CD4-positive, alpha-beta T cell (primary cell): Measurements from ENCODE around the gene KCTD20. TPM values are rescaled to one million over a fixed set of nuclear protein-coding genes. Genes with fewer than 3 reads are reported as not detected.
"Not testable (repeated sequence)": the region's sequence is repeated elsewhere in the genome, so short reads cannot be mapped to it uniquely, and the experiment has no call there.

Experiments
- ATAC-seq: fragments of 200-7000 bp; cut with Tn5 transposase; one replicate; pipeline ENCODE4 v1.10.0; 2022; ENCODE audit warnings: mild to moderate bottlenecking; ENCODE audit not compliant: poor library complexity
- CTCF ChIA-PET: fragments of 350-600 bp; sonication (Branson Sonifier 250); formaldehyde crosslinking; loops from one replicate; lab custom pipeline; 2021; ENCODE audit warnings: antibody characterized with exemption, inconsistent platforms; lab: Charles Lee
- POLR2A ChIA-PET: fragments of 350-600 bp; sonication (Branson Sonifier 250); formaldehyde crosslinking; loops from one replicate; lab custom pipeline; 2021; ENCODE audit warnings: antibody characterized with exemption, inconsistent platforms; lab: Charles Lee
- DNase-seq, 14 experiments: peaks; one replicate each; pipeline ENCODE4 v3.0.0-alpha.2; 2013 to 2020; ENCODE audit warnings: mixed read lengths in 2 of 14
- H3K27ac ChIP-seq, 2 donors: one replicate each; pipeline versions ENCODE4 v1.5.1 to v1.7.0; 2013; ENCODE audit warnings: low read length in 2 of 2, low read depth in 1 of 2, mild to moderate bottlenecking in 1 of 2
- H3K27me3 ChIP-seq, 2 experiments: 1 replicate in 1 of 2; 2 replicates in 1 of 2; pipeline versions ENCODE4 v1.6.1 to v1.7.0; 2013; ENCODE audit warnings: low read length in 2 of 2, control low read depth in 1 of 2, mild to moderate bottlenecking in 1 of 2, moderate library complexity in 1 of 2; ENCODE audit not compliant: insufficient read depth in 2 of 2, control insufficient read depth in 1 of 2
- H3K36me3 ChIP-seq: one replicate; pipeline ENCODE4 v1.6.1; 2013; ENCODE audit warnings: low read length, control low read depth; ENCODE audit not compliant: insufficient read depth
- H3K4me1 ChIP-seq: one replicate; pipeline ENCODE4 v1.6.1; 2013; ENCODE audit warnings: low read length, control low read depth; ENCODE audit not compliant: insufficient read depth
- H3K4me3 ChIP-seq: one replicate; pipeline ENCODE4 v1.5.1; 2013; ENCODE audit warnings: mild to moderate bottlenecking, low read length, moderate library complexity
- H3K9me3 ChIP-seq, 2 experiments: 1 replicate in 1 of 2; 2 replicates in 1 of 2; pipeline versions ENCODE4 v1.6.1 to v1.7.0; 2013; ENCODE audit warnings: low read length in 2 of 2, mild to moderate bottlenecking in 2 of 2, control low read depth in 1 of 2, moderate library complexity in 1 of 2; ENCODE audit not compliant: control insufficient read depth in 1 of 2, insufficient read depth in 1 of 2
- H3K27ac Mint-ChIP-seq: one replicate; pipeline ENCODE4 v1.8.0; 2020; ENCODE audit warnings: mixed read lengths
- H3K27me3 Mint-ChIP-seq: one replicate; pipeline ENCODE4 v1.8.0; 2021; ENCODE audit warnings: mixed read lengths
- H3K36me3 Mint-ChIP-seq: one replicate; pipeline ENCODE4 v1.8.0; 2021; ENCODE audit warnings: low read depth, mixed read lengths
- H3K4me1 Mint-ChIP-seq: one replicate; pipeline ENCODE4 v1.8.0; 2021; ENCODE audit warnings: low read depth, mixed read lengths
- H3K4me3 Mint-ChIP-seq: one replicate; pipeline ENCODE4 v1.8.0; 2020; ENCODE audit warnings: mild to moderate bottlenecking, mixed read lengths
- H3K9me3 Mint-ChIP-seq: one replicate; pipeline ENCODE4 v1.8.0; 2020; ENCODE audit warnings: mixed read lengths
- intact Hi-C, 2 experiments: fragments of 100-400 bp; cut with DNase I in 1 of 2; cut with micrococcal nuclease in 1 of 2; formaldehyde crosslinking; loops; one replicate each; pipeline versions ENCODE4 v1.15.1 to v1.9.0; 2023 to 2025; cut with DNase I, micrococcal nuclease
- total RNA-seq, 174 experiments: library from RNA in 2 of 174; stranded (reverse) in 2 of 174; gene quantifications; one replicate each; pipeline ENCODE4 v1.2.3 and lab custom pipeline; 2021 to 2026
- TF ChIP-seq, protein P1 (sequence below): fragments of 200-600 bp; IDR thresholded peaks from one replicate; pipeline ENCODE4 v1.8.0; 2022; ENCODE audit warnings: antibody characterized with exemption, mild to moderate bottlenecking

Gene KCTD20
- total RNA-seq, 2 experiments from 2014 or later = 38.4 to 39.5 TPM

DNA sequence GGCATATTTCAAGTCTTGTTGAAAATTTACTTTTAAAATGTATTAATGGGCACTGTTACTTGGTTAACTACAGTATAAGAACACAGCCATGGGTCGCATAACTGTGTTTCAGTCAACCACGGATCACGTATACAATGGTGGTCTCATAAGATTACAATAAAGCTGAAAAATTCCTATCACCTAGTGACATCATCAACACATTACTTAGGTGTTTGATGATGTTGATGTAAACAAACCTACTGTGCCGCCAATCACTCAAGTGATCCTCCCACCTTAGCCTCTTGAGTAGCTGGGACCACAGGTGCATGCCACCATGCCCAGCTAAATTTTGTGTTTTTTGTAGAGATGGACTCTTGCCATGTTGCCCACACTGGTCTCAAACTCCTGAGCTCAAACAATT, 38.6 kb upstream of the KCTD20 start:
- intact Hi-C loops = no loop called here
- H3K9me3 Mint-ChIP-seq = no peaks in the 10 kb centered on the region
- CTCF ChIA-PET = no interaction called here
- H3K4me3 Mint-ChIP-seq = no peak overlapping the region
- no peak overlapping the region for H3K27ac Mint-ChIP-seq
- Histone ChIP-seq H3K36me3 (no peaks in the 10 kb centered on the region), H3K27me3 (no peaks in the 10 kb centered on the region), H3K9me3 (no peaks in the 10 kb centered on the region), H3K4me3 (no peak overlapping the region), H3K27ac (no peak overlapping the region), H3K4me1 (no peaks in the 10 kb centered on the region)
- ATAC-seq (no peak), DNase-seq (no peak)
- TF ChIP-seq, protein P1, sequence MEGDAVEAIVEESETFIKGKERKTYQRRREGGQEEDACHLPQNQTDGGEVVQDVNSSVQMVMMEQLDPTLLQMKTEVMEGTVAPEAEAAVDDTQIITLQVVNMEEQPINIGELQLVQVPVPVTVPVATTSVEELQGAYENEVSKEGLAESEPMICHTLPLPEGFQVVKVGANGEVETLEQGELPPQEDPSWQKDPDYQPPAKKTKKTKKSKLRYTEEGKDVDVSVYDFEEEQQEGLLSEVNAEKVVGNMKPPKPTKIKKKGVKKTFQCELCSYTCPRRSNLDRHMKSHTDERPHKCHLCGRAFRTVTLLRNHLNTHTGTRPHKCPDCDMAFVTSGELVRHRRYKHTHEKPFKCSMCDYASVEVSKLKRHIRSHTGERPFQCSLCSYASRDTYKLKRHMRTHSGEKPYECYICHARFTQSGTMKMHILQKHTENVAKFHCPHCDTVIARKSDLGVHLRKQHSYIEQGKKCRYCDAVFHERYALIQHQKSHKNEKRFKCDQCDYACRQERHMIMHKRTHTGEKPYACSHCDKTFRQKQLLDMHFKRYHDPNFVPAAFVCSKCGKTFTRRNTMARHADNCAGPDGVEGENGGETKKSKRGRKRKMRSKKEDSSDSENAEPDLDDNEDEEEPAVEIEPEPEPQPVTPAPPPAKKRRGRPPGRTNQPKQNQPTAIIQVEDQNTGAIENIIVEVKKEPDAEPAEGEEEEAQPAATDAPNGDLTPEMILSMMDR = no peak
- no peaks in the 10 kb centered on the region for H3K36me3 Mint-ChIP-seq
- H3K4me1 Mint-ChIP-seq = no peaks in the 10 kb centered on the region
- POLR2A ChIA-PET = no interaction called here
- H3K27me3 Mint-ChIP-seq = peaks cover 7% of the 10 kb centered on the region

DNA sequence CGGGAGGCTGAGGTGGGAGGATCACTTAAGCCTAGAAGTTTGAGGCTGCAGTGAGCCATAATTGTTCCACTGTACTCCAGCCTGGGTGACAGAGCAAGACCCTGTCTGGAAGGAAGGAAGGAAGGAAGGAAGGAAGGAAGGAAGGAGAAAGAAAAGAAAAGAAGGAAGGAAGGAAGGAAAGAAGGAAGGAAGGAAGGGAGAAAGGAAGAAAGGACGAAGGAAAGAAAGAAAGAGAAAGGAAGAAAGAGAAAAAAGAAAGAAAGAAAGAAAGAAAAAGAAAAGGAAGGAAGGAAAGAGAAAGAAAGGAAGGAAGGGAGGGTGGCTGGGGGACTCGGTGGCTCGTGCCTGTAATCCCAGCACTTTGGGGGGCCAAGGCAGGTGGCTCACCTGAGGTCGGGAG, 33.1 kb upstream of the KCTD20 start:
- H3K4me1 ChIP-seq, H3K4me1 Mint-ChIP-seq, H3K4me3 Mint-ChIP-seq, H3K4me3 ChIP-seq, CTCF ChIA-PET, intact Hi-C loops, H3K36me3 ChIP-seq, H3K9me3 ChIP-seq, H3K36me3 Mint-ChIP-seq, H3K9me3 Mint-ChIP-seq, H3K27me3 Mint-ChIP-seq, H3K27me3 ChIP-seq, ATAC-seq, H3K27ac Mint-ChIP-seq, H3K27ac ChIP-seq, POLR2A ChIA-PET, DNase-seq: not testable (repeated sequence)

- no peaks in the 10 kb centered on the region for H3K4me1 Mint-ChIP-seq
- CTCF ChIA-PET = no interaction called here
- Histone ChIP-seq H3K27me3 (no peaks in the 10 kb centered on the region), H3K27ac (no peak overlapping the region), H3K9me3 (peaks cover 0 to 9% of the 10 kb centered on the region in 2 experiments), H3K4me3 (no peak overlapping the region), H3K4me1 (no peaks in the 10 kb centered on the region), H3K36me3 (no peaks in the 10 kb centered on the region)
- no peak overlapping the region for H3K27ac Mint-ChIP-seq
- no peaks in the 10 kb centered on the region for H3K27me3 Mint-ChIP-seq
- H3K9me3 Mint-ChIP-seq = peaks cover 3% of the 10 kb centered on the region
- POLR2A ChIA-PET = no interaction called here
- intact Hi-C loops = no loop called here
- DNase-seq (no peak), ATAC-seq (no peak)
- H3K4me3 Mint-ChIP-seq = no peak overlapping the region
- no peaks in the 10 kb centered on the region for H3K36me3 Mint-ChIP-seq
- TF ChIP-seq, protein P1 = no peak
These were observed 29.0 kb upstream of the KCTD20 start for GRCh38 chr6:36413489-36414480.
